Measurements from ENCODE around the gene RIC8A.
"Not testable (repeated sequence)": the region's sequence is repeated elsewhere in the genome, so short reads cannot be mapped to it uniquely, and the experiment has no call there.

Gene RIC8A

DNA sequence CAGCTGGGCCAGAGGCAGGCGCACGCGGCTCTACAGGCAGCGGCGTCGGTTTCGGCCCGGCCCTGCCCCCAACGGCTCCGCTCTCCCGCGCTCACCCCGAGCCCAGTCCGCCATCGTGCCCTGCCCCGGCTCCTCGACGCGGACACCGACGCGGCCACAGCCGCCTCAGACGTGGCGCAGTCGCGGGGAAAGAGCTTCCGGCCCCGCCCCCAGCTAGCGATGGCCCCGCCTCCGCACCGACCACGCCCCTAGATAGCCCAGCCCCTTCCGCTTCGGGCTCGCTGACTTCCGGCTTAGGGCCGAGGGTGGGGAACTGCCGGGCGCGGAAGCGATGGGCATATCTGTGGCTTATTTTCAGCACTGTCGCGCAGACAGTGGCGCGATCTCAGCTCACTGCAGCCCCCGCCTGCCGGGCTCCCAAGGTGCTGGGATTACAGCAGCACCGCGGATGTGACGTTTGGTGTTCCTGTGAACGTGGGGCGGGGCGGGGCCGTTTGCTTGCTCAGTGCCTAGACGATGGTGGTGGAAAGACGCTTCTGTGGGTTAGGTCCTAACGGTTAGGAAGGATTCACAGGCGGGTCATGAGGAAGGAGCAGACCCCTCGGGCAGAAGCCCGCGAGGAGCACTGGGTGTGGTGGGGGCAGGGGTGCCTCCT lies at the start of gene RIC8A, which contains the start of gene BET1L:
Gene RIC8A (plus strand): TSS at position 501 of the 655 bp plus-strand sequence. CDS start 1,147 bp downstream, outside the sequence.
Gene BET1L (minus strand): TSS at position 192 of the 655 bp plus-strand sequence. CDS start 78 bp downstream, at position 114.
- peak; percentile 99 for DNase-seq

DNA sequence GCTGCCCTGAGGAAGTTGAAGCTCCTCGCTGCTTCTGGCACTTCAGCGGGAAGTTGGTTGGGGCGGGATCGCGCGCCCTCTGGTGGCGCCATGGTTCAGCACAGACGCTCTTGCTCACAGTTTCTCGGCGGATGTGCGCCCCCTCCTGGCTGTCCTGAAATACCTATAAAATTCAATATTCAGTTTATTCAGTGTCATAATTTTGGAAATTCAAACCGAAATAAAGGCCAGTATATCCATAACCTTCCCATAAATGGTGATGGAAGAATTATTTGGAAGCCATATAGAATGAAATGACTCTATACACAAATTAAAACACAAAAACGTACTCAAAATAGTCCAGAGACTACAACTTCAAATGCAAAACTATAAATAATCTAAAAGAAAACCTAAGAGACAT lies 27.3 kb upstream of the RIC8A start:
- not testable (repeated sequence) for DNase-seq

DNA sequence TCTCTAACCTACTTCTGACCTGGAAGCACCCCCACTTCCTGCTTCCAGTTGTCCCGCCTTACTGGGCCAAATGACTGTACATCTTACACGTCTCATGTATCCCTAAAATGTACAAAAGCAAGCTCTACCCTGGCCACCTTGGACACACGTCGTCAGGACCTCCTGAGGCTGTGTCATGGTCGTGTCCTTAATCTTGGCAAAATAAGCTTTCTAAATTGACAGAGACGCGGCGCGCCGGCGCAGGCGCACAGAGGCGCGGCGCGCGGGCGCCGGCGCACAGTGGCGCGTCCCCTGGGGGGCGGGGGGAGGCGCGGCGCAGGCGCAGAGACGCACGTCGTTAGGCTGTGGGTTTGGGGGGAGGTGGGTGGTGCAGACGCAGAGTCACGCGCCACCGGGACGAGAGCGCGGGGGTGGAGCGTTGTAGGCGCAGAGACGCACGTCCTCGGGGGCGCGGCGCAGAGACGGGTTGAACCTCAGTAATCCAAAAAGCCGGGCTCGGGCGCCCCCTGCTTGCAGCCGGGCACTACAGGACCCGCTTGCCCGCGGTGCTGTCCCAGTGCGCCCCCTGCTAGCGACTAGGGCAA lies 18.2 kb upstream of the RIC8A start:
- DNase-seq = not testable (repeated sequence)

DNA sequence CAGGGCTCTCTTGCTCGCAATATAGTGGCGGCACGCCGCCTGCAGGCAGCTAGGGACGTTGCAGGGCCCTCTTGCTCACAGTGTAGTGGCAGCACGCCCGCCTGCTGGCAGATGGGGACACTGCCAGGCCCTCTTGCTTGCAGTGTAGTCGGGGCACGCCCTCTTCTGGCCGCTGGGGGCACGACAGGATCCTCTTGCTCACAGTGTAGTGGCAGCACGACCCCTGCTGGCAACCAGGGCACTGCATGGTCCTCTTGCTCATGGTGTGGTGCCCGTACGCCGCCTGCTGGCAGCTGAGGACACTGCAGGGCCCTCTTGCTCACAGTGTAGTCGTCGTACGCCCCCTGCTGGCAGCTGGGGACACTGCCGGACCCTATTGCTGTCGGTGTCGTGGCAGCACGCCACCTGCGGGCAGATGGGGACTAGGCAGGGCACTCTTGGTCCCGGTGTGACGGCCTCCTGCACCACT lies 17.6 kb upstream of the RIC8A start:
- not testable (repeated sequence) for DNase-seq

DNA sequence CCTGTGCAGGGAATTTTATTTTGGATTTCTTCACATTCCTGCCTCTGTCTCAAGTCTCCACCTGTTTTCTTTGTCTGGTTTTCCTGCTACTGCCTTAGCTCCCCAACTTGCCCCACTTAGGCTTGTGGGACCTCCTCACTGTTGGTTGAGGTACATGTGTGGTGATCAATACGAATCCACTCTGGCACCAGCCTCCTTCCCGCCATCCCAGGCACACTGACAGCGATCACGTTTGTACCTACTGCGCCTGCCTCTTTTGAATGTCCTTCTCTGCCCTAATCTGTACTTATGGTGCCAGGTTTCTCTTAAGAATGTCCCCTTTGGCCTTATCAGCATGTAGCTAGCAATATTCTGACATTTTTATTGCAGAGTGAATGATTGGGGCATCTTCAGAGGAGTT lies 17.0 kb upstream of the RIC8A start:
- DNase-seq = not testable (repeated sequence)

DNA sequence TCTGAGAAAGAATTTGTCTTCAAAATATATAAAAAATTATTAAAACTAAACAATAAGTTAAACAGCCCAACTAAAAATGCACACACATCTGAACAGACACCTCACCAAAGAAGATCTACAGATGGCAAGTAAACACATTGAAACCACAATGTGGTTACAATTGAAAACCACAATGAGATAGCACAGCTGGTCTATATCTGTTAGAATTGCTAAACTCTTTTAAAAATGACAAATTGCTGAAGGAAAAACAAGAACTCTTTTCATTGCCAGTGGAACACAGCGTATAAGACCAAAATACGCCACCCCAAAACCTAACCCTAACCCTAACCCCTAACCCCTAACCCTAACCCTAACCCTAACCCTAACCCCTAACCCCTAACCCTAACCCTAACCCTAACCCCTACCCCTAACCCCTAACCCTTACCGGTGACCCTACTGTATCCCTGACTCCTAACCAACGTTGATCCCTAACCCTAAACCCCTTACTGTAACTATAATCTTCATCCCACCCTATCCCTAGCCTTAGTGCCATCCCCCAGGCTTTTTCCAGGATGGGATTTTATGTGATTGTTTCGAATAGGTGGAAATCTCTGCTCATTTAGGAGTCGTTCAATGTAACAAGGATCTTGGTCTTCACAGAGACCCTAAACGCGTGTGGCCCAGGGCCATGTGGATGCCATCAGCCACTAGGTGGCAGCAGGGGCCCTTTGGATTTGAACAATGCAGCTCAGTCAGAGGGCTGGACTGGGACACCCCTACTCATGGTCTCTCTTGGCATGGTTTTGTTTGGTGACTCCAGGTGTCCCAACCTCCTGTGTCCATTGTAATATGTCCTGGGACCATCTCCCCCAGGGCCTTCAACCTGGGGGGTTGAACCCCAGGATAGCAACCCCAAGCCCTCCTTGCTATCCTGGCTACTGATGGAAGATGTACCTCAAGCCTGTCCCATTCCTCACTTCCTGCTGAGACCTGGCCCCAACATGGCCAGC lies 15.7 kb upstream of the RIC8A start:
- DNase-seq = not testable (repeated sequence)

DNA sequence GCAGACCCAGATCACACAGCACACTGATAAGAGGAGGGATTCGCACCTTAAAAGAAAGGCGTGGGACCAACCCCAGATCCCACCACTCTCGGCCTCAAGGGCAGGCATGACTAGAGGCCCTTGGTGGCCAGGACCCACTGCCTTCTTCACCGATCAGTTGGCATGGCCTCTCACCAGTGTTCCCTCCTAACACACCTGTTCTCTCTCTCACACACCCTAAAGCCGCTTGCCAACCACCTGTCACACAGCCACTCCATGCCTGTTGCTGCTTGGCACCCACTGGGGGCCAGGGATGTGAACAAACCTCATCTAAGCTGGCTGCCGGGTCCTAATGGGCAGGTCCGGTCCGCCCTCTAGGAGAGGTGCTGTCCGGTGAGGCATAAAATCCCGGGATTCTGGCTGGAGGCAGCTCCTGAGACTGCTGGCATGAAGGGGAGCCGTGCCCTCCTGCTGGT lies 14.8 kb upstream of the RIC8A start, which contains the start of gene SCGB1C1:
Gene SCGB1C1 (plus strand): TSS at position 405 of the 455 bp plus-strand sequence. CDS start 22 bp downstream, at position 427.
- not testable (repeated sequence) for DNase-seq

DNA sequence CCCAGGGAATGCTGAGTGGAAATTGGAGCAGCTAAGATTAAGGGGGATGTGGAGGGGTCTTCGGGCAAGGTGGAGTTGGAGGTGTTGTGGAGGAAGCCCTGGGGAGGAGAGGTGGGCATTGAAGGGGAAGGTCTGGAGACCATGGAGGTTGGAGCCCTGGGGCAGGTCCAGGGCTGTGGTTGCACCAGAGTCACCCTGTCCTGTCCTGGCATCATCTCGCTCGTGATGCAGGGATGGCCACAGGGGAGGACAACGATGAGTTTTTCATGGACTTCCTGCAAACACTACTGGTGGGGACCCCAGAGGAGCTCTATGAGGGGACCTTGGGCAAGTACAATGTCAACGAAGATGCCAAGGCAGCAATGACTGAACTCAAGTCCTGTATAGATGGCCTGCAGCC lies 14.0 kb upstream of the RIC8A start:
- DNase-seq = not testable (repeated sequence)

DNA sequence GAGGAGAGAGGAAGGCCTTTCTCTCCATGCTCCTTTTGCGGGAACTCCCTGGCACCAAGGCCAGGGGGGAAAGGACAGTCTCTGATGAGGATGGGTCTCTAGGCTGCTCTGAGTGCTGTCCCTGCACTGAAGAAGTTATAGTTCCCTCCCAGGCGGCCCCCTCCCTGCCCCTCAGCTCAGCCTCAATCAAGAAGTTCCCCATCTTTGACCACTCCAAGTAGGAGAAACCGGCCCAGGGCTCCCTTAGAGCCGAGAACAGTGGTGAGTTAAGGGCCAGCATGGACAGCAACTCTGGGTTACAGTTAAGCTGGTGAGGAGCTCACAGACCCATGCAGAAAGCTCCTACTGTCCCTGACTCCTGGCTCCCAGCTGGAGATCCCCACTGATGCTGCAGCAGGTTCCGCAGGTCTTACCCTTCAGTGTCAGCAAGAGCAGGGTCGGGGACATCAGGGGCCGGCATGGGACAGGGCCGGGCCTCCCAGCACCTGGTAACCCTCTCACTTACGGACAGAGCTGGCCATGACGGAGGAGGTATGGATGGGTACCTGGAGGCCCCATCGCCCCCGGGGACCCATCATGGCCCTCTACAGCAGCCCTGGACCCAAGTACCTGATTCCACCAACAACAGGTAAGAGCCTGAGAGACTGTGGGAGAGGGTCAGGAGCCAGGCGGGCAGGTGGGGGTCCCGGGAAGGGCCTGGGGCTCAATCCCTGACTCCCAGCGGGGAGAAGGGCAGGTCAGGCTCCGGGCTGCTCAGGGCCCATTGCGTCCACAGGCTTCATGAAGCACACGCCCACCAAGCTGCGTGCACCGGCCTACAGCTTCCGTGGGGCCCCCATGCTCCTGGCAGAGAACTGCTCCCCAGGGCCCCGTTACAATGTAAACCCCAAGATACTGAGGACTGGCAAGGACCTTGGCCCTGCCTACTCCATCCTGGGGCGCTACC lies 10.4 kb upstream of the RIC8A start:
- no peak for DNase-seq

DNA sequence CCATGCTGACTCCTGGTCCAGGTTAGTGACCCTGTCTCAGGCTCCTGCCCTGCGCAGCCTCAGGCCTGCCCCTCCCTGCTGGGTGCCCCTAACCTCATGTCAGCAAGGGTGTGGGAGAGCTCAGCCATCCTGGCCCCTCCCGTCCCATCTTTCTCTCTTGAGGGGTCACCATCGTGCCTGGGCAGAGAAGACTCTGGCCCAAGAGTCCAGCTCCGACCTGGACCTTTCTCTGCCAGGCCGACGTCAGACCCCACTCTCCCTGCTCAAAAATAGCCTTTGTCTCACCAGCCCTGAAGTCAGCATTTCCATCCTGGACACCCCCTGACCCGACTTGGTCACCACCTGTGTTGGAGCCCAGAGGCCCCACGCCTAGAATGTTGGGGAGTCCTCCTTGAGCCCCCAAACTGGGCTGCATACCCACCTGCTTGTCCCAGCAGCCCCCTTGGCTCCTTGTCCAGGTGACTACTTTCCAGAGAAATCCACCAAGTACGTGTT lies 9.7 kb upstream of the RIC8A start:
- no peak for DNase-seq

DNA sequence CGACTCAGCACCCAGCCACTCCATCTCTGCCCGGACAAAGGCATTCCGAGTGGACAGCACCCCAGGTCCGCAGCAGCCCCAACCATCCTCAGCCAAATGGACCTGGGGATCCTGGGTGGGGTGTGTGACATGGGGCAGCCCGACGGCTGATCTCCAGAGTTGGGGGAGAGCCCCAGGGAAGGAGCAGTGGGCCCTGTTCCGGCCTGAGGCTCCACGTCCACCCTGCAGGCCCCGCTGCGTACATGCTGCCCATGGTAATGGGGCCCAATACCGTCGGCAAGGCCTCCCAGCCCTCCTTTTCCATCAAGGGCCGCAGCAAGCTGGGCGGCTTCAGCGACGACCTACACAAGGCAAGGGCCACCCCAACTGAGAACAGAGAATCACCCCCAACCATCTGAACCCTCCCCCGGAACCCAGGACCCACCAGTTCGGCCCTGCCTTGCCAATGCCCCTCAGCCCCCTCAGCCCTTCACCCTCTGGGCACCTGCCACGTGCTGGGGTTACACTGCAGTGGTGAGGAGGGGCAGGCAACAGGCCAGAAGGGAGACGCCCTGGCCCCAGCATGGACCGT lies 9.2 kb upstream of the RIC8A start:
- no peak for DNase-seq

DNA sequence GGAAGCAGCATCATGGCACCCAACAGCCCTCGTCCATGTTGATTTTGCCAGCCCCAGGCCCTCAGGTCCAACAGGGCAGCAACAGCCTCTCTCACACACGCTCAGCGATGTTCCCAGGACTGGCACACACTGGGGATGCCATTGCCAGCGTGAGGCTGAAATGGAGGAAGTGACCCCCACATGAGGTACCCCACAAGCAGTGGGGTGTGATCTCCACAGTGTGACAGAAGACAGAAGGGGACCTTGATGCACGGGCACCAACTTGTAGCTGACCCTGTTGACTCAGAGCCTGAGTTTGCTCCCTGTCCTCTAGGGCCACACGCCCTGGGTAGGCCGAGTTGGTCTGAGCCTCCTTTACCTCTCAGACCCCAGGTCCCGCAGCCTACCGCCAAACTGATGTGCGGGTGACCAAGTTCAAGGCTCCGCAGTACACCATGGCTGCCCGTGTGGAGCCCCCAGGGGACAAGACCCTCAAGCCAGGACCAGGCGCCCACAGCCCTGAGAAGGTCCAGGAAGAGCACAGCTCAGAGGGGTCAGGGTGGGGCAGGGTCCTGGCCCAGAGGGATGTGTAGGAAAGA lies 8.4 kb upstream of the RIC8A start:
- DNase-seq = no peak

DNA sequence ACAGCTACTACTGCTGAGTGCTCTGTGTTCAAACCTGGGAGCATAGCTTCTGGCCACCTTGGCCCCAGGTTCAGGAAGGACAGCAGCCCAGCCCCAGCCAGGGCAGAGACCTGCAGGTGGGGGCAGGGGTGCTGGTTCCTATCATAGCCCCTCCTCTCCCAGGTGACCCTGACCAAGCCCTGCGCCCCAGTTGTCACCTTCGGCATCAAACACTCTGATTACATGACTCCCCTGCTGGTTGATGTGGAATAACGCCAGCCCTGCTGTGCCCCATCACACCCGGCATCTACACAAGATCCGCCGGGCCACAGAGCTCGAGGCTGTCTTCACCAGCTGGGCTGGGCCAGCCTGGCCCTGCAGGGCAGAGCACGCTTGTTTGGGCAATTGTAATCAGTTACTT lies 7.7 kb upstream of the RIC8A start:
- DNase-seq = no peak

DNA sequence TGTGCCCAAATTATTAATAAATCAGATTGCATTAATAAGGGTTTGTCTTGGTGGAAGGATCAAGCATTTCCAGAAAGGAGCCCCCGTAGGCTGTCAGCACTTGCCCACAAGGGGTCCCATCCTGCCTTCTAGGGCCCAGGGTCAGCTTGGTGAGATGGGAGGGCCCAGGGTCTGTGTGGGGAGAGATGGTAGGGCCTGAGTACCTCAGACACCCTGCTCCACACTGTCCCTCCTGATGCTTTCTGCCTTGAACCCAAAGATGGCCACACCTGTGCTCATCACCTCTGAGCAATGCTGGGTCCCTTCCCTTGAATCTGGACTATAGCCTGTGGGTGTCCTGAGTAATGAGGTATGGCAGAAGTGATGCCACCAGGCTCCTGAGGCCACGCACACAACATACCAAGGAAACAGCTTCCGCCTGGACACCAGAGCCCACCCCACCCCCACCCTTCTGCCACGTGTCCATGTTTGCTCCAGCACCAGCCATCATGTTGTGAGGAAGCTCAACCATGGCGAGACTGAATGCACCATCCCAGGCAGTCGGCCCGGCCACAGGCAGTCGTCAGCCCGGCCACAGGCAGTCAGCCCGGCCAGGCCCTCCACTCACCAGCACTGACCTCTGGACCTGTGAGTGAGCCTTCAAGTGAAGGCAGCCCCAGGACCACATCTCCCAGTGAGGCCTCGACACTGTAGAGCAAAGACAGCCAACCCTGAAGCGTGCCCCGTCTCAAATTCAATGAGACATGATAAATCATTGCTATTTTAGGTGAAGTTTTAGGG lies 7.1 kb upstream of the RIC8A start:
- no peak for DNase-seq

DNA sequence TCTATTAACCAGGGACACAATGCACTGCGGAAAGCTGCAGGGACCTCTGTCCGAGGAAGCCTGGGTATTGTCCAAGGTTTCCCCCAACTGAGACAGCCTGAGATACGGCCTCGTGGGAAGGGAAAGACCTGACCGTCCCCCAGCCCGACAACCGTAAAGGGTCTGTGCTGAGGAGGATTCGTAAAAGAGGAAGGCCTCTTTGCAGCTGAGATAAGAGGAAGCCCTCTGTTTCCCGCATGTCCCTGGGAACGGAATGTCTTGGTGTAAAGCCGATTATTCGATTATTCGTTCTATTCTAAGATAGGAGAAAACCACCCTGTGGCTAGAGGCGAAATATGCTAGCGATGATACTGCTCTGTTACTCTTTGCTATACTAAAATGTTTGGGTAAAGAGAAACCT lies 5.5 kb upstream of the RIC8A start:
- DNase-seq = no peak

DNA sequence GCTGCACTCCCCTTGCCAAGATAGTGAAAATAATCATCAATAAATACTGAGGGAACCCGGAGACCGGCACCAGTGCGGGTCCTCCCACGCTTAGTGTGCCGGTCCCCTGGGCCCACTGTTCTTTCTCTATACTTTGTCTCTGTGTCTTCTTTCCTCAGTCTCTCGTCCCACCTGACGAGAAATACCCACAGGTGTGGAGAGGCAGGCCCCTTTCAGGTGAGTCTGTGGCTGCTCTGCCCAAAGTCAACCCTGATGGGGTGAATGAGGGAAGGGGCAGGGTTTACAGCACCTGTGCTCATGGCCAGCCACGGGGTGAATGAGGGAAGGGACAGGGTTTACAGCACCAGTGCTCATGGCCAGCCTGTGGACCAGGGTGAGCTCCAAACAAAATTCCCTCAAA lies 5.0 kb upstream of the RIC8A start:
- no peak for DNase-seq

DNA sequence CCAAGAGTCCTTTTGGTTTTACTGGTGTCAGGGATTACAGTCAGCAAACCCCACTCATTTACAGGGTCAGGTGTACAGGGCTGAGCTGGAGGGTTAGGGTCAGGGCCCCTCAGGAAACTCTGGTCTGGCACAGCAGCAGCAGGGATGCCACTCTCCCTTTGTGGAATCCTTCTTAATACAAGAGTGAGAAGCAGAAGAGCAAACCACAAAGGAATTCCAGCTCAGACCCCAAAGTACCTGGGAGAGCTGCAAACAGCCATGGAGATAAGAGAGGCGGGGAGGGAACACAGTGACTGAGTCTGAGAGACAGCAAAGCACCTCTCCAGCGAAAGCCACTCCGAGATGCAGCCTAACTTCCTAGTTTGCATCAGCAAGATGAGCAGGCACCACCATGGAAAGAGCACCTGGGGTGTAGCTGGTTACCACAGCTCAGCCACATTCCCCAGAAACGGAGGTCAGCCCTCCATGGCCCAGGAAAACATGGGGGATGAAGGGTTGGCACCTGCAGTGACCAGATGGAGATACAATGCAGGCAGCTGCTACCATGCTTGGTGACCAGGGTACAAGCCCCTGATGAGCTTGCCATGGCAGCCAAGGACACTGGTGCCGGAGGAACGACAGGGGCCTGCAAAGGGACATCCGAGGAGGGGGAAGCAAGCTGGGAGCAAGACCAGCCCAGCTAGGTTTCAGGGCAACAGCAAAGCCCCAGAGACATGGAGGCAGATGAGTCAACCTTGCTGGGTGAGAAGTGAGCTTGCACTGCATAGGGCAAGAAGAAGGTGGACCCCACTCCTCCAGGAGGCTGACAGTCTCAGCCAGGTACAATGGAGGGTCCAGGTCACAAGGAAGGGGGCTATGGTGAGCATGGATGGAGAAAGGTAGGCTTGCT lies 4.2 kb upstream of the RIC8A start:
- DNase-seq = no peak

DNA sequence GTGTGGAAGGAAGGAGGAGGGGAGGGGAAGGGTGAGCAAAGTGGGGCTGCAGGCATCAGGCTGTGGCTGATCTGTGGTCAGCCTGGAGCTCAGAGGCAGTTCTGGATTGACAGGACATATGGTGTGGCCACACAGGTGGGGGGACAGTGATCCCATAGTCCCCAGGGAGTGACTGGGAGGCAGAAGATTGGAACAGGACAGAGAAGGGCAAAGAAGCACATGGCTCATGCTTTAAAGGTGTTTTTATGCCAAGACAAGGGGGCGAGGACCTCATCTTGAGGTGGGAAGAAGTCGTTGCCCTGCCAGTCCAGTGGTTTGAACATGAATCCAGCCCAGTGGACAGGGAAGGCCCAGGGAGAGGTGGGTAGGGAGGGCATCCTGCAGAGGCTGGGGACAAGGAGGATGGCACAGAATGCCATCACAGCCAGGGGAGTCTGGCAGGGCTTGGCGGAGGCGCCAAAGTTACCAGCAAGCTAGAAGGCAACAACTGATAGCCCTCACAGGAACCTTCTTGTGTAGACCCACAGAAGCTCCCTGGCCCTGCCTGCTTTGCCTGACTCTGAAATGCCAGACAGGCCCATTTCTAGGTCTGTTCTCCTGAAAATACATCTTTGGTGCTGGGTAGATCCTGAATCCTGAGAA lies 3.4 kb upstream of the RIC8A start:
- no peak for DNase-seq
